Measurements from ENCODE around the gene HMGN5.

Gene HMGN5

GRCh38 chrX:81201671-81202455, at the start of gene HMGN5, which contains the start of gene SH3BGRL:
HMGN5 (minus strand) TSS chrX:81201913; CDS start chrX:81121549, 80,364 bp downstream.
SH3BGRL (plus strand) TSS chrX:81202102; CDS start chrX:81202201, 99 bp downstream.
- peak; percentile 41 for DNase-seq (ENCODE audit: low read depth)

GRCh38 chrX:81241753-81242152, 40.0 kb upstream of the HMGN5 start:
- no peak for DNase-seq (ENCODE audit: low read depth)

DNA sequence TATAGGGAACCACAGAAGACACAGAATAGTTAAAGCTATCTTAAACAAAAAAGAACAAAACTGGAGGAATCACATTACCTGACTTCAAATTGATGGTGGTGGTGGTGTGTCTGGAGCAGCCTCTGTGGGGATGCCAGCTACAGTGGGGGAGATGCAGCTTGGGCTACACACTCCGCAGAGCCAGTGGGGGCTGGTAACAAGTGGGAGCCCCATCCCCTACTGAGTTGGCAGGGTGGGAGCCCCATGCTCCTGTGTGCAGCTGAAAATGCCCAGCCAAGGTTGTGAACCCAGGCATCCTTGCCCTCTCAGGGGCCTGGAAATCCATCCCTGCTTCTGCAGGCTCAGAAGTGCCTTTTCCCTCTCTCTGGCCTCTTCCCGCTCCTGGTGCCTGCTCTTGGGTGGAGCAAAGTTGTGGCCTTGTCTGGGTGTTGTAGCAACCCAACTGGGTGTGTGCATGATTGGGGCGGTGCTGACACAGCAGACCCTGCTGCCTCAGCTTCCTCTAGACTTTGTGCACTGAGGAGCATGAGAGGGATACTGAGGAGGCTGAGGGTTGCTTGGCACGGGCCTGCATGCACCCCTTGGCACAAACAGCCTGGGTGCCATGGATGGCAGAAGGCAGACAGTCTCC, 39.1 kb upstream of the HMGN5 start:
- no peak for DNase-seq (ENCODE audit: low read depth)

DNA sequence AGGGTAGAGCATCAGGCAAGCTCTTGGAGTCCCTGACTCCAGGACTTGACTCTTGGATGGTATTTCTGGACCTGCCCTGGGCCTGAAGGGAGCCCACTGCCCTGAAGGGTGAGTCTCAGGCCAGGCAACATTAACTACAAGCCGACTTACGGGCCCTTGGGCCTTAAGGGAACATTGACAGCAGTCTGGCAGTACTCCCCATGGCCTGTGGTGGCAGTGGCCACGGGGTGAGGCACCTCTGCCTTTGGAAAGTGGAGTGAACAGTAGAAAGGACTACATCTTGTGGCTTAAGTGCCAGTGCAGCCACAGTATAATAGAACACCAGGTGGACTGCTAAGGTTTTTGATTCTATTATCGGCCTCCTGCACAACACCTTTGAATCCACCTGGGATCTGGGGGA, 36.5 kb upstream of the HMGN5 start:
- no peak for DNase-seq (ENCODE audit: low read depth)

GRCh38 chrX:81237516-81237915, 35.8 kb upstream of the HMGN5 start:
- DNase-seq (ENCODE audit: low read depth): no peak

DNA sequence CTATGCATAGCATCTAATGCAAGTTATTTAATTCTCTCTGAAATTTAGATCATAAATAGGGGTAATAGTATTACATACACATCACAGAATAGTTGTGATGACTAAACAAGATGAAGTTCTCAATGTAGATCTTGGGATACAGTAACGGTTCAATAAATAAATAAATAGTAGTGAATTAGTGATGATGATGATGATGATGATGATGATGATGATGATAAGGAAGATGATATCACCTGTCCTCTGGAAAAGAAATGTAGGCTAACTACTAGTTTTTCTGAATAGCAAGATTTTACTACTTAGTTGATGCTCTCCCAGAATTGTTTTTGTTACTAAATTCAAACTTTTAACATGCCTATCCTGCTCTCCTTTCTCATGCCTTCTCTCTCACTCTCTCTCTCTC, 30.5 kb upstream of the HMGN5 start:
- no peak for DNase-seq (ENCODE audit: low read depth)

DNA sequence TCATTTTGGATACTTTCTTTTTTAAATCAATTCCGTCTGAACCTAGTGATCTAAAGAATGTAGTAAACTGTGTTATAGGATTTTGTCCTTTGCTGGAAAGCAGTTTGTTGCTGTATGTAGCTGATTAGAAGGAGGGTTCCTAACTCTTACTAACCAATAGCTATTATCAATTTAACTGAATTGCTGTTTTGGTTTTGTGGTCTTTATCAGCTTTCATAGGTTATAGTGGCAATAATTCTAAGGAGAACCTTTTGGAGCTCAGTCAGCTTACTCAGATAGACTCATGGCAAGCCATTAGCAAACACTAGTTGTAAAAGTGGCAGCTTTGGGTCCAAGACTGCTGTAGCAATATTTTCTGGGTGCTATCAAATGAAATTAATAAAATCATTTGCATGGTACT, 29.8 kb upstream of the HMGN5 start:
- no peak for DNase-seq (ENCODE audit: low read depth)

DNA sequence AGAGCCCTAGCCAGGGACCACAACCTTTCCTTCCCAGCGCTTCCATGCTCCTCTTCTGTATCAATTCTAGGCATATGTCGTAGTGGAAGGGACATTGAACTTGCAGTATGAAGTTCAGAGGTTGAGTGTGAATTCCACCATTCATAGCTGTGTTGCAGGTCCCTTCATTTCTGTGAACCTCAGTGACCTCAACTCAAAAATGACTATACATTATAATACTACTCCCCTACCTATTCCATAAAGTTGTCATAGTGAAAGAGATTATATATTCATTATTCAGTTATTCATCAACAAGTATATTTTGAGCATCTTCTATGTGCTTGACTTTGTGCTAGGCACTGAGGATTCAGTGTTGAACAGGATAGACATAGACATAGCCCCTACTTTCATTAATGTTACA, 28.2 kb upstream of the HMGN5 start:
- no peak for DNase-seq (ENCODE audit: low read depth)

- DNase-seq (ENCODE audit: low read depth): no peak
Observed at GRCh38 chrX:81229229-81229628, 27.5 kb upstream of the HMGN5 start.

DNA sequence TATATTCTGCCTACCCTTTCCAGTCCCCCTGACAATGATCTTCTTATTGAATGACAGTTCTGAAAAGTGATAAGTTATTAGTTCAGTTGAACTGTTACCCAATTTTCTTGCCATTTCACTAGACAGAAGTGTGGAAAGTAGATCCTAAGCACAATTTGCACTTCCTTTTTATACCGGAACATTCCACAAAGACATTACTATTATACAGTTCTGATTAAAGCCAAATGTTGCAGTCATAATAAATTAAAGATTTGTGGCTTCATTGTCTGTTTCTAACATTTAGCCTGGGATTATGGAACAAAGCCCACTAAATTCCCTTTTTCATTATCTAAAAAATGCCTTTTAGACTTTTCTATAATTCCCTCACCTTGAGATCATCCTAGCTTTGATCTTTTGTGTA, 14.0 kb upstream of the HMGN5 start:
- DNase-seq (ENCODE audit: low read depth): no peak

DNA sequence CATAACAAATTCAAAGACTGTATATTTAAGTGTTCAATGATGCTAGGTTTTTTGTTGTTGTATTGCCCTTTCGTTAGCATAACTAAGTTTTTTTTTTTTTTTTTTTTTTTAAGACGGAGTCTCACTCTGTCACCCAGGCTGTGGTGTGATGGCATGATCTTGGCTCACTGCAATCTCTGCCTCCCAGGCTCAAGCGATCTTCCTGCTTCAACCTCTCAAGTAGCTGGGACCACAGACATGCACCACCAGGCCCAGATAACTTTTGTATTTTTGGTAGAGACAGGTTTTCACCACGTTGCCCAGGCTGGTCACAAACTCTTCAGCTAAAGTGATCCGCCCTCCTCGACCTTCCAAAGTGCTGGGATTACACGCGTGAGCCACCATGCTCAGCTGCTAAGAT, 7.2 kb upstream of the HMGN5 start:
- DNase-seq (ENCODE audit: low read depth): no peak

DNA sequence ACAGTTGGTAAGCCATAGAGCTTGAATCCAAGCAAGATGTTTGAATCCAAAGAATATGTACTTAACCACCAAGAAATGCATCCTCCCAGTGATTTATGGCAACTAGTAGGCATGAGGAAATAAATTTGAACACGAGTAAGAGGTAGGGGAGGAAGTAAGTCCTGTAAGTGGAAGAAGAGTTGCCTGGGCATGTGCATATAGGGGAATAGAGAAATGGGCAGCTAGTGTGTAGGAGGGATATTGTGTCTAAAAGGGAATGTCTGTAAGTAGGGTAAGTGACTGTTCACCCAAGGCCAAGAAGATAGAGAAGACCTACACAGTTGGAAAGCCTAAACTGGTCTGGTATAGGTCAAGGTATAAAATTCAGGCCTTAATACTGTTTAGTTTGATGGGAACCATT, 4.8 kb upstream of the HMGN5 start:
- no peak for DNase-seq (ENCODE audit: low read depth)

DNA sequence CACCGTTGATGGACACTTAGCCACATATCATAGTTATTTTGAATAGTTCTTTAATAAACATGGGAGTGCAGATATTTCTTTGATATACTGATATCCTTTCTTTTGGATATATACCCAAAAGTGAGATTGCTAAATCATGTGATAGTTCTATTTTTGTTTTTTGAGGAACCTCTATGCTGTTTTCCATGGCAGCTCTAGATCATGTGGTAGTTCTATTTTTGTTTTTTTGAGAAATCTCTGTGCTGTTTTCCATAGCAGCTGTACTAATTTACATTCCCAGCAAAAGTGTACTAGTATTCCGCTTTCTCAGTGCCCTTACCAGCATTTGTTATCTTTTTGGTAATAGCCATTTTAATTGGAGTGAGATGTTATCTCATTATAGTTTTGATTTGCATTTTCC, 3.8 kb upstream of the HMGN5 start:
- no peak for DNase-seq (ENCODE audit: low read depth)

DNA sequence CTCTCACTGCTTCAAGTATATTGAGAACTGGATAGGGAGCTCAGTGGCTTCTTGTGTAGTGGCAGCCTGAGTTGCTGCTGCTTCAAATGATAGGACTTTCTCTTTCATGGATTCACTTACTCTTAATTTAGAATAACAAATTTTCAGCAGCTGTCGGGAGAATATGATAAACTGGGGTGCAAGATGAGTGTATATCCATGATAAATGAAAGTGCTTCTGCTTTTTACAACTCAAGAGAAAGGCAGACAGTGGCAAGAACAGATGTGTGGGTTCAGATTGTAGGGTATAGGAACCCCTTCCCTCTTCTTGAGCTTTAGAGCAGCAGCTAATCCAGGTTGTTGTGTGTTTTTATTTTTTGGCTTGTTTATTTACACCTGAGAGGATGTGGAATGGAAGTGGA, 1.2 kb upstream of the HMGN5 start:
- no peak for DNase-seq (ENCODE audit: low read depth)

DNA sequence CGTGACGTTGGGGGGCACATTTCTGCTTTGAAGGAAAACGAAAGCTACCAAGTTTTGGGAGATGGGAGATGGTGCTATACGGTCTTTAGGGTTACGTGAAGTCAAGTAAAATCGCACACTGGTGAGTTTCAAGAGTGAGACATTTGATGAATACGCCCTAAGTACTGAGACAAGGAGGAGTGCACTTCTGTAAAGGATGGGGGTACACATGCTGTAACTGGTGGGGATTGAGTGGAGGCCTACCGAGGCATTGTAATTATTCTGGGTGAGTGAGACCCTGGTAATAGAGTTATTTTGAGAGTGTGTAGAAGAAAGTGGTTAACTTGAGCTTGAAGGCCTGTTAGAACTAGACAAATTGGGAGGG, 725 bp upstream of the HMGN5 start:
- no peak for DNase-seq (ENCODE audit: low read depth)

GRCh38 chrX:81201071-81201470, 642 bp downstream of the HMGN5 start:
- no peak for DNase-seq (ENCODE audit: low read depth)

GRCh38 chrX:81195712-81196111, 6.0 kb downstream of the HMGN5 start:
- DNase-seq (ENCODE audit: low read depth): peak; percentile 57

- no peak for DNase-seq (ENCODE audit: low read depth)
Observed at GRCh38 chrX:81195259-81195658, 6.5 kb downstream of the HMGN5 start.

DNA sequence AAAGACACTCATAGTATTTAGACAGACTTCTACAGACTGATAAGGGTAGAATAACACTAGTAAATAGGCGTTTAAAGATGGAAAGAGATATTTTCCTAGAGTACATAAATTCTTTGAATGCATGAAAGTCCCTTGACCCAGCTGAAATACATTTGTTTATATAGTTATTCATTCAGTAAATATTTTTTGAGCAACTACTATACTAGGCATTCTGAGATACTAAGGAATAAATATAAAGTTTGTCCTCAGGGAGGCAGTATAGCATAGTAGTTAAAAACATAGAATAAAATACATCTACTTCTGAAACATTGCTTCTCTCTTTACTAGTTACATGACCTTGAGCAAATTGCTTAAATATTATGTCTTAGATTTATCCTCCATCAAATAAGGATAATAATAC, 27.4 kb downstream of the HMGN5 start:
- DNase-seq (ENCODE audit: low read depth): no peak

DNA sequence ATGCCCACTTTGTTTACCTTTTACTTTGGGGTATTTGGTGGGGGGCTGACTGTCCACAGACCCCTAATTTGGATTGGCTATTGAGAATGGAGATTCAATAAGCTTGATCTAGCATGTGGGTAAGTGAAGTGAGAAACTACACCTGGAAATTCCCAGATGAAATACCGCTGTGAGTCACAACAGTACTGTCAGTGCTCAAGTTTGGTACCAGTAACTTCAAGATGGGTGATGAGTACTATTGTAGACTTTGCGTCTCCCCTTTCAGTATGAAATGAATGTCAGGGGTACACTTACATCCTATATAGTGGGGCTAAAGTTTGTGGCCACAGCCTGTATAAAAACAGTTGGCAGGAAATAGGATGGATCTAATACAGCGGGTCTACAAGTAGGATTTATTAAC, 33.3 kb downstream of the HMGN5 start:
- DNase-seq (ENCODE audit: low read depth): no peak

- peak; percentile 67 for DNase-seq (ENCODE audit: low read depth)
Observed at GRCh38 chrX:81121513-81122363, 80.0 kb downstream of the HMGN5 start.

DNA sequence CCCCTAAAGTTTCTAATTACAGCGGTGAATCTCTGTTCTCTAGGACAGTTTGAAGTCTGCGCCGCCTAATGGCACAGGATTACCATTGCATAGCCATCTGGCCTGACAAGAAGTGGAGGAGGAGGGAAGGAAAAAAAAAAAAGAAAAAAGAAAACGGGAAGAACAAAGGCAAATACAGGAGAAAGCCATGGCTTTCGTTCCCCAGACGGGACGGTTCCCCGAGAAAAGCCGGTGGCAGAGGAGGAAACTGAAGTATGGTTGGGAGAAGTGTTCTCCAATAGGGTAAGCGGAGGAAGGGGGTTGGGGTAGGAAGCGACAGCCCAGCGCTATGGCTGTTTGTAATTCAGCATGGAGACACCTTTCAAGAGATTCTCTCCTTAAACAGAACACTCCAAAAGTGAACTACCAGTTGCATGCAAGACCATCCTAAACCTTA, 80.8 kb downstream of the HMGN5 start:
- no peak for DNase-seq (ENCODE audit: low read depth)

Data from activated gamma-delta T cell treated with anti-CD3 and anti-CD28 coated beads, Interleukin-2, amount 50 U/mL, for 16 hours (primary cell).